ENCODE data around the gene PTPN3.
A peak's percentile ranks its signal among the peaks of the same experiment; 100 is the strongest.

Gene PTPN3

DNA sequence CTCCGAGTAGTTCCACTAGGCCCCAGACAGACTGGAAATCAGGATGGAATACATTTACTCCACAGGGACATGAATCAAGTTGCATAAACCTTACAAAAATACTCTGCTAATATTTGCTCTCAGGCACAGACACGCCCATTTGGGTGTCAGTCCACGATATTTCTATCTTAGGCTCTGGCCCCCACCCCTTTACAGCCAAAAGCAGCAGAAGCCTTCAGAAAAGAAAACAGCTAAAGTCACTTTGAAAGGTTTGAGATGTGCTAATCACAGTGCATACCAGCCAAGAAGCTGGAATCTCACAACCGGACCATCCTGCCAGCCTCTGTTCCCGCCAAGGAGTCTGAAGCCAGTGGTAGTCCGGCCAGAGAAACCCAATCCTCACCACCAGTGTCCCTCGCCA lies 22.6 kb downstream of the PTPN3 start:
- DNase-seq, result no peak

DNA sequence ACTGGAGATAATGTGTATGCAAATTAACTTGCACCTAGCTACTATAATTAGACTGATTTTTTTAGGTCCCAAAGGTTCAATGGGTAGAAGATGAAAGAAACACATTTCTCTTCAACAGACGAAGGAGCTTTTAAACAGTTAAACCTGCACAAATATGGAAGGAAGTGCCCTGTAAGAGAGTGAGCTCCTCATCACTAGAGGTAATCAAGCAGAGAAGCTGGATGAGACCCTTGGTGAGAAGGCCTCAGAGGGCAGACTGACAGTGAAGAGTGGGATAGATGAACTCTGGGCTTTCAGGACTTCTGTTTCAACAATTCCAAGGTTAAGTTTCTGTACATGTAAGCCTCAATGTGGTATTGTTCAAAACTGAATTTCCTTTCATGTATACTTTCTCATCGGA lies 23.2 kb downstream of the PTPN3 start:
- no peak for DNase-seq

- DNase-seq, result no peak
Measured at GRCh38 chr9:109474170-109474569, 23.9 kb downstream of the PTPN3 start.

DNA sequence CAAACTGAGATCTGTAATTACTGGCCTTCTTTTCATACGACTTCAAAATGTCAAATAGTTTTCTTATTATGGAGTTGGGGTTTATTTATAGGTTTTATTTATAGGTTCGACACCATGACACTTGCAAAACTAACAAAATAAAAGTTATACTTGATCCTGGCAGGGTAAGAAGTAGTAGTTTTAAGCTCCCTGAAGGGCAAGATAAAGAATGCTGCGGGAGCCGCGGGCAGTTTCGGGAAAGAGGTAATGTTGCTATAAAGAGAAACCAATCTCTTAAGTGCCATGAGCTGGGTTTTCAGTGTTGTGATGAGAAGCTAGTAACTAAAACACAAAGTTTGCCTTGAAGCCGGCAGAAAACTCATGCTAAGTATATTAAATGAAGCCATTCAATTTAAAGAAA lies 24.8 kb downstream of the PTPN3 start:
- no peak for DNase-seq

- DNase-seq, result no peak
Measured at GRCh38 chr9:109471475-109472393, 26.4 kb downstream of the PTPN3 start.

GRCh38 chr9:109469646-109470358 lies 28.3 kb downstream of the PTPN3 start:
- DNase-seq, result peak; percentile 45

DNA sequence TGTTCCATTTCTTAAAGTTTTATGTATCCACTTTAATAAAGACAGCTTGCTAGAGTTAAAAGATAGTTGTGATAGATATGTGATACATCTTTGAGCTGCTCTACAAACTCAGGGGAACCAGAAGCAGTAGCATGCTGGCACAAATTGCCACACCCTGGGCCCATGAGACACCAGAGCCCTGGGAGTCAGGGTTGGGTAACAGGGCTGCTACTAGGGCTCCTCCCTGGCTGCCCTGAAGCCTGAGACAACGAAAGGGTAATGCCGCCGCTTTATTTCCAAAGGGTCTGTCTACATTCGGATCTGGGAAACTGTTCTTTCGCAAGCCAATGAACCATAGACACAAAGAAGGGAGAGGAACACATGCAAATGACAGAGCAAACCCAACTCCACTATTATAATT lies 29.2 kb downstream of the PTPN3 start:
- DNase-seq, result no peak

- no peak for DNase-seq
Measured at GRCh38 chr9:109467936-109468335, 30.2 kb downstream of the PTPN3 start.

DNA sequence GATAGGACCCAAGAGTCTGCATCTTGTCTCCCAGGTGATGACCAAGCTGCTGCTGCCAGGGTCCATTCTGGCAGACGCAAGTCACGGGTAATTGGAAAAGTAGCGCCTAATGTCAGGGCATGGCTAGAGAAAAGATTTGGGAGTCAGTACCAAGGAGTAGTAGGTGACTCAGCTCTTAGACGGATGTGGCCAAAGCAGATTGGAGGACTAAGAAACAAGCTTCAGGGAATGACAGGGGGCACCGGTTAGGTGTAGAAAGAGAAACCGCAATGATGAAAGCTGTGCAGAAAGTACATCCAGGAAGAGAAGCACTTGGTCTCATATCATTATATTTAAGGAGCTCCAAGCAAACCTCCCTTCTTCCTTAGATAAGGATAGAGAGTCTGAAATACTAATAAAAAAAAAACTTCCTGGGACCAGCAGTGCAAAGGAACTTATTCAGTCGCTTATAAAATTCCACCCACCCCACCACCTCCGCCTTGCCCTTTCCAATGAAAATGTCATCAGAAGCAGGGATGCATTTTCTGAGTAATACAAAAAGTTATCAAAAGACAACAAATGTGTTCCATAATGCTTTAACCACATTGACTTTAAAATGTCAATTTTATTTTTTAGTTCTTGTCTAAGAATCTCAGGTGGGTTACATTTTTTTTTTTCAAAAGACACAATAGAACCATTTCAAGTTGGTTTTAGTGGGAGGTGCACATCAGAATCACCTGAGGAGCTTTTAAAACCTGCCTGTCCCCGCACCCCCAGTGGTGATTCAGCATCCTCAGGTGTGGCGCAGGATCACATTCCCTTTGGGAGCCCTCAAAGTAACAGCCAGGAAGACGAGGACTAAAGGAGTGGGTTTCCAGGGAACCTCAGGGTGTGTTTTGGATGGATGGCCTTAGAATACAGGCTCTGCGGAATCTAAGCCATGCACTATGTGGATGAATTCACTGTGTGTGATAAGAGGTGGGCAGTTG lies 31.2 kb downstream of the PTPN3 start:
- DNase-seq, result no peak

DNA sequence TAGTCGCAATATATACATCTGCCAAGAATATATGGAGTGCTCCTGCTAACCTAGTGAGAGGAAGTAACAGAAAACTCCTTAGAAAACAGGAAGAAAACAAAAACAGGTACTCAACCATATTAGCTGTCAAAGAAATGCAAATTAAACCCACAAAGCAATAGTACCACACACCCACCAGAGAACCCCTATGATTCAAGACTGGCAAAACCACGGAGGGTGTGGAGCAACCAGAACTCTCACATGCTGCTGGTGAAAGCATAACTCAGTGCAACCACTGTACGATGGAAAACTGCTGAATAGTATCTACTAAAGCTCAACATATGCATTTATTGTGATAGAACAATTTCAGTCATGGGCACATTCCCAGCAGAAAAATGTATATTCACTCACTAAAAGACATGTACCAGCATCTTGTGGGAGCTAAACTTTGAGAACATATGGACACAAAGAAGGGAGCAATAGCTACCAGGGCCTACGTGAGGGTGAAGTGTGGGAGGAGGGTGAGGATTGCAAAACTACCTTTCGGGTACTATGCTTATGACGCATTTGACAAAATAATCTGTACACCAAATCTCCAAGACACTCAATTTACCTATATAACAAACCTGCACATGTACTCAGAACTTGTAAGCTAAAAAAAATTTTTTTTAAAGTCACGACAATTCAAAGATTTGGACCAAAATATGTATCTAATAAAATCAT lies 34.0 kb downstream of the PTPN3 start:
- no peak for DNase-seq

GRCh38 chr9:109460576-109460975 lies 37.5 kb downstream of the PTPN3 start:
- no peak for DNase-seq

DNA sequence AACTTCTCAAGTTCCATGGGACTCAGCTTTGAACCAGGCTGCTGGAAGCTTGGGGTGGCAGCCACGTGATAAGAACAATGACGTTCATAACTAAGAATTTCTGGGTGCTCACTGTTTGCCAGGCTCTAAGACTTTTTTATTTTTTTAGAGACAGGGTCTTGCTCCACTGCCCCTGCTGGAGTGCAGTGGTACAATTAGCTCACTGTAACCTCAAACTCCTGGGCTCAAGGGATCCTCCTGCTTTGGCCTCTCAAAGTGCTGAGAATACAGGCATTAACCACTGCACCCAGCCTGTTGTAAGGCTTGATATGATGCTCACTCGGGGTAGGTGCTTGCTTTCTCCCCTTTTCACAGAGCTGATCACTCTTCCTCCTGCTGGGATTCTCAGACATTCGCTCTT lies 38.7 kb downstream of the PTPN3 start:
- DNase-seq, result no peak

DNA sequence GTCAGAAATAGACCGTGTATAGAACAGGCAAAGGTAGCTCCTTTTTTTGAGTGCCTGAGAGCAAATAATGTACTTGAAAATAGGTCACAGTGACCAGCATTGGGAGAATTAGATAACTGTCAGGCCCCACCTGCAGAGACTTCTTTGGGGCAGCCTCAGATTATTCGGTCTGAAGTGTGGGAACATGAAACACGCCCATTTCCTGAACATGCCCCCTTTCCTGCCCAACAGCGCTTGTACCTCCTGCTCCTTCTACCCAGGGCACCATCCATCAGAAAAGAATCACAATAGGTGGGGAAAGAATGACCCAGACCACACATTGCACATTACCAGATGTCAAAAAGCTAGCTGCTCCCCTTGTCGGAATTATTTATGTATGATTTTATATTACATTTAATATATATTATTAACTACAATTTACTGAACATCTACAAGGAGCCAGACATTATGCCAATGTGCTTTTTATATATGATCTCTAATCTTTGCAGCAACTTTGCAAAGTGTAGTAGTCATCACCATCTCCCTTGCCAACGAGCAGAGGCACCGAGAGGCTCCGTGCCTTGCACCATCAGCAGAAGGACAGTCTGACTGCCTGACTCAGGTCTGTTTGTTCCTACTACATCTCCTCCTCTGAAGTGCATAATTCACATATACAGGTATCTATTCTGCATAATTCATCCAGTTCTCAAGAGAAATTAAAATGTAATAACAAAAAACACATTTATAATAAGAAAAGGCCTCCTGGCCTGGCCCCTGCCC lies 39.5 kb downstream of the PTPN3 start:
- DNase-seq, result no peak

- DNase-seq, result no peak
Measured at GRCh38 chr9:109456811-109457210, 41.3 kb downstream of the PTPN3 start.

DNA sequence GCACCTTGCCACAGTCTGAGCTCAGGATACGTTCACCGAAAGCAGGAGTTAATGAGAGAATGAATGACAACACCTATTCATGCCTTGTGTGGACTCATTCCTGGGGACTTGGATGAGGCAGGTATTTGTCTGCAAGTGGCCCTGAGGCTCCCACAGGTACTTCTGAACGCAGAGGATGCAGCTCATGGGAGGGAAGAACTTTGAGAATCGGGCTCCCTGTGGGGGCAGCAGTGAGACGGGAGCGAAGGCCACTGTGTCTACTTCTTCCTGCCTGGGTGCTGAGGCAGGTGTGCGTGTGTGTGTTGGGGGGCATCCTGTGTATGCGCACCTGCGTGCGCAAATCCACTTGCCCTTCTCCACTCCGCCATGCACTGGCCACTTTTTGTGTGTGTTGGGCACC lies 42.2 kb downstream of the PTPN3 start:
- no peak for DNase-seq

DNA sequence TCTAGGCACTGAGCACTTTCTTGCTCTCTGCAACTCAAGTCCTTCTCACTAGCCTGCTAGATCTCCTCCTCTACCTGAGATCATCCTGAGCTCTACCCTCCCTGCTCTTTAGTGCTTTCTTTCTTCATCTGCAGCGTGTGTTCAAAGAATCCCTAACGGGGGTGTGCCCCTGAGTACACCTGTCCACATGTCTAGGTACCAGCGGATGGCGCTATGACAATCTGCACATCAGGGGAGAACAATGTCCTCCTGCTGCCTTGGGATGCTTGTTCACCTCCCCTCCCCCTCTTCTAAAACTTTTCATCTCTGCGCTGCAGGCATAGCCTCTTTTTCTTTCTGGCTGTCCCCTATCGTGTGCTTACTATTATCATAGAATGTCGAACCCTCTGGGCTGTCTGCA lies 42.7 kb downstream of the PTPN3 start:
- DNase-seq, result no peak

GRCh38 chr9:109454601-109455155 lies 43.4 kb downstream of the PTPN3 start:
- DNase-seq, result no peak

DNA sequence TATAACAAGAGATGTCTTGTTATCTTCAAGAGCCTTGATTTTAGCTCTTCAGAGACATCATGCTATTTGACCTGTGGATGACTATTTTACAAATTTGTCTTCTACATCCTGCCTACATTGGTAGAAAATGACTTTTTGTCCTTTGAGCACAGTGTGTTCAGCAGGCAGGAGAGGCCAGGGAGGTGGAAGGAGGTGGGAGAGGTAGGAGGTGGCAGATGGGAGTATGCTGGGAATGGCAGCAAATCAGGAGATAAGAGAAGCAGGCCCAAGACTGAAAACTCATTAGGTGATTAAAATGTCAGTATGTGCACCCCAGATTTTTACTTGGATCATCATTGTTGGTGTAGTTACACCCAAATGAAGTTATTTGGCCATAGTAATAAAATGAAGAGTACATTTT lies 44.1 kb downstream of the PTPN3 start:
- DNase-seq, result no peak

GRCh38 chr9:109453210-109453842 lies 44.8 kb downstream of the PTPN3 start:
- no peak for DNase-seq

DNA sequence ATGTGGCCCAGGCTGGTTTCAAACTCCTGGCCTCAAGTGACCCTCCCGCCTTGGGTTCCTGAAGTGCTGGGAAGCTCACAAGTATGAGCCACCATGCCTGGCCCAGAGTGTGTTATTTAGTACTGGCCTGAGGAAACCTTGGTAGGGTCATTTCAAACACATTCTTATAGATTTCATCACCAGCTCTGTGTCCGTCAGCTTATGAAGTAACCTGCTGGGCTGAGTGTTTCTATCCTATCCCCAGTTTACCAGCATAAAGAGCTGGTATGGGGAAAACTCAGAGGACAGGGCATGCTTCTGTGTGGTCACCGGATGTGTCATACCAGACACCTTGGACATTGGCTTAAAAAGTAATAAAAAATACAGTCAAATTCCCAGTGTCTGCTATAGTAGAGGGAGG lies 45.3 kb downstream of the PTPN3 start:
- DNase-seq, result no peak
